ENCODE data around the gene MTMR3. TPM values are rescaled to one million over a fixed set of nuclear protein-coding genes. Genes with fewer than 3 reads are reported as not detected.

Gene MTMR3
- total and polyA plus RNA-seq, 8 donors = 15.5 to 32.5 (median 20.2) TPM

- no peak for DNase-seq
- TF ChIP-seq CTCF (IDR thresholded peaks at IDR 0.05) = no peak
- peak in 3 of 4 donors; percentile 4 to 5 (median 4) for ATAC-seq
- Histone ChIP-seq H3K4me3 (peak overlapping the region in 3 of 4 donors; percentile 82 to 92 (median 91)), H3K4me1 (peaks cover 0 to 13% (median 5%) of the 10 kb centered on the region in 3 donors), H3K9me3 (no peaks in the 10 kb centered on the region), H3K36me3 (peaks cover 0 to 4% (median 0%) of the 10 kb centered on the region in 3 donors), H3K27ac (peak overlapping the region; percentile 38 to 86 (median 62)), H3K27me3 (no peaks in the 10 kb centered on the region)
- intact Hi-C loops (cut with DNase I) = no loop called here
- WGBS, 2 donors = 24 to 28% methylated on average over 5 of the region's 5 CpGs
- FAIRE-seq = no peak
Measured at GRCh38 chr22:29838599-29838956, 44.4 kb upstream of the MTMR3 start.

GRCh38 chr22:29839039-29839438 lies 43.9 kb upstream of the MTMR3 start:
- ATAC-seq (no peak), DNase-seq (no peak), FAIRE-seq (no peak)
- intact Hi-C loops (cut with DNase I) = no loop called here
- 27 to 45% methylated on average over 1 of the region's 1 CpG for WGBS, 2 donors
- Histone ChIP-seq H3K27ac (no peak overlapping the region), H3K36me3 (peaks cover 0 to 1% (median 0%) of the 10 kb centered on the region in 3 donors), H3K27me3 (no peaks in the 10 kb centered on the region), H3K4me1 (peaks cover 0 to 13% (median 5%) of the 10 kb centered on the region in 3 donors), H3K9me3 (no peaks in the 10 kb centered on the region), H3K4me3 (no peak overlapping the region)
- TF ChIP-seq CTCF (IDR thresholded peaks at IDR 0.05) = no peak

- Histone ChIP-seq H3K4me1 (peaks cover 0 to 13% (median 5%) of the 10 kb centered on the region in 3 donors), H3K36me3 (no peaks in the 10 kb centered on the region), H3K27ac (no peak overlapping the region), H3K4me3 (no peak overlapping the region), H3K27me3 (no peaks in the 10 kb centered on the region), H3K9me3 (no peaks in the 10 kb centered on the region)
- intact Hi-C loops (cut with DNase I) = no loop called here
- DNase-seq (no peak), FAIRE-seq (no peak), ATAC-seq (no peak)
- no peak for TF ChIP-seq CTCF (IDR thresholded peaks at IDR 0.05)
Measured at GRCh38 chr22:29840498-29840897, 42.5 kb upstream of the MTMR3 start.

- no peak for DNase-seq
- no peak overlapping the region for H3K4me3 ChIP-seq
- 64 to 68% methylated on average over 2 of the region's 2 CpGs for WGBS, 2 donors
- intact Hi-C loops (cut with DNase I) = no loop called here
- no peaks in the 10 kb centered on the region for H3K27me3 ChIP-seq
- FAIRE-seq = no peak
- TF ChIP-seq CTCF (IDR thresholded peaks at IDR 0.05) = no peak
- no peak for ATAC-seq
- H3K4me1 ChIP-seq = peaks cover 0 to 8% (median 0%) of the 10 kb centered on the region in 3 donors
- no peaks in the 10 kb centered on the region for H3K36me3 ChIP-seq
- no peaks in the 10 kb centered on the region for H3K9me3 ChIP-seq
- no peak overlapping the region for H3K27ac ChIP-seq
Measured at GRCh38 chr22:29842172-29842571, 40.8 kb upstream of the MTMR3 start.

GRCh38 chr22:29842740-29843139 lies 40.2 kb upstream of the MTMR3 start:
- DNase-seq = no peak
- no peak overlapping the region for H3K27ac ChIP-seq
- peak in 1 of 4 donors; percentile 9 for ATAC-seq
- intact Hi-C loops (cut with DNase I) = no loop called here
- H3K36me3 ChIP-seq = no peaks in the 10 kb centered on the region
- no peak for FAIRE-seq
- no peaks in the 10 kb centered on the region for H3K9me3 ChIP-seq
- H3K27me3 ChIP-seq = no peaks in the 10 kb centered on the region
- H3K4me1 ChIP-seq = peaks cover 0 to 4% (median 0%) of the 10 kb centered on the region in 3 donors
- no peak for TF ChIP-seq CTCF (IDR thresholded peaks at IDR 0.05)
- H3K4me3 ChIP-seq = no peak overlapping the region
- 38 to 39% methylated on average over 2 of the region's 2 CpGs for WGBS, 2 donors
